Measurements from ENCODE around the gene FAM171A1.
A peak's percentile ranks its signal among the peaks of the same experiment; 100 is the strongest.

The FAM171A1 gene

GRCh38 chr10:15259136-15259535, 112.0 kb downstream of the FAM171A1 start:
- H3K27ac ChIP-seq: no peak overlapping the region

GRCh38 chr10:15258255-15258654, 112.8 kb downstream of the FAM171A1 start:
- Histone ChIP-seq H3K4me3 (IDR thresholded peaks at IDR 0.05; ENCODE audit: insufficient read depth, low read depth, low read length) (no peak overlapping the region), H3K4me1 (ENCODE audit: low read depth, poor library complexity, severe bottlenecking) (peaks cover 58% of the 10 kb centered on the region)

More at GRCh38 chr10:15259136-15259535, 112.0 kb downstream of the FAM171A1 start:
- no peaks in the 10 kb centered on the region for H3K36me3 ChIP-seq (ENCODE audit: insufficient read depth)
- H3K9ac ChIP-seq: no peak overlapping the region
- no peak for TF ChIP-seq CTCF (conservative IDR thresholded peaks at IDR 0.05; ENCODE audit: low read depth, low read length)
- H3K4me3 ChIP-seq (IDR thresholded peaks at IDR 0.05; ENCODE audit: insufficient read depth, low read depth, low read length): no peak overlapping the region
- H4K20me1 ChIP-seq (ENCODE audit: insufficient read depth): no peaks in the 10 kb centered on the region
- H3K4me2 ChIP-seq: peak overlapping the region; percentile 33; the same call in 1 of the 2 replicates
- peaks cover 55% of the 10 kb centered on the region for H3K4me1 ChIP-seq (ENCODE audit: low read depth, poor library complexity, severe bottlenecking)
- H2AFZ ChIP-seq (ENCODE audit: low read depth): no peak overlapping the region
- no peaks in the 10 kb centered on the region for H3K27me3 ChIP-seq (ENCODE audit: insufficient read depth, low read depth)
- H3K79me2 ChIP-seq (ENCODE audit: insufficient read depth, low read depth): no peaks in the 10 kb centered on the region

GRCh38 chr10:15255961-15256360, 115.1 kb downstream of the FAM171A1 start:
- no peaks in the 10 kb centered on the region for H3K36me3 ChIP-seq (ENCODE audit: insufficient read depth)
- no peaks in the 10 kb centered on the region for H3K27me3 ChIP-seq (ENCODE audit: insufficient read depth, low read depth)
- H3K4me3 ChIP-seq (IDR thresholded peaks at IDR 0.05; ENCODE audit: insufficient read depth, low read depth, low read length): no peak overlapping the region
- peaks cover 80% of the 10 kb centered on the region for H3K4me1 ChIP-seq (ENCODE audit: low read depth, poor library complexity, severe bottlenecking)
- peak overlapping the region; percentile 77 for H3K4me2 ChIP-seq
- no peaks in the 10 kb centered on the region for H4K20me1 ChIP-seq (ENCODE audit: insufficient read depth)
- H3K79me2 ChIP-seq (ENCODE audit: insufficient read depth, low read depth): peaks cover 27% of the 10 kb centered on the region
- H2AFZ ChIP-seq (ENCODE audit: low read depth): no peak overlapping the region
- no peak for TF ChIP-seq CTCF (conservative IDR thresholded peaks at IDR 0.05; ENCODE audit: low read depth, low read length)
- H3K27ac ChIP-seq: peak overlapping the region; percentile 89
- H3K9ac ChIP-seq: peak overlapping the region; percentile 42; the same call in 1 of the 2 replicates

More at GRCh38 chr10:15258255-15258654, 112.8 kb downstream of the FAM171A1 start:
- H4K20me1 ChIP-seq (ENCODE audit: insufficient read depth): no peaks in the 10 kb centered on the region
- TF ChIP-seq CTCF (conservative IDR thresholded peaks at IDR 0.05; ENCODE audit: low read depth, low read length): no peak
- H3K4me2 ChIP-seq: peak overlapping the region; percentile 33; the same call in 1 of the 2 replicates
- peaks cover 5% of the 10 kb centered on the region; the same call in 1 of the 2 replicates for H3K79me2 ChIP-seq (ENCODE audit: insufficient read depth, low read depth)
- no peak overlapping the region for H3K9ac ChIP-seq
- H2AFZ ChIP-seq (ENCODE audit: low read depth): no peak overlapping the region
- H3K27me3 ChIP-seq (ENCODE audit: insufficient read depth, low read depth): no peaks in the 10 kb centered on the region
- H3K36me3 ChIP-seq (ENCODE audit: insufficient read depth): no peaks in the 10 kb centered on the region
- peak overlapping the region; percentile 10; the same call in 1 of the 2 replicates for H3K27ac ChIP-seq

GRCh38 chr10:15254808-15255648, 116.1 kb downstream of the FAM171A1 start:
- peaks cover 2% of the 10 kb centered on the region; the same call in 1 of the 2 replicates for H3K36me3 ChIP-seq (ENCODE audit: insufficient read depth)

More at GRCh38 chr10:15254808-15255648, 116.1 kb downstream of the FAM171A1 start:
- Histone ChIP-seq H3K4me1 (ENCODE audit: low read depth, poor library complexity, severe bottlenecking) (peaks cover 87% of the 10 kb centered on the region), H3K79me2 (ENCODE audit: insufficient read depth, low read depth) (peaks cover 37% of the 10 kb centered on the region), H3K9ac (peak overlapping the region; percentile 70; the same call in 1 of the 2 replicates), H3K4me2 (peak overlapping the region; percentile 77), H3K4me3 (IDR thresholded peaks at IDR 0.05; ENCODE audit: insufficient read depth, low read depth, low read length) (no peak overlapping the region), H4K20me1 (ENCODE audit: insufficient read depth) (no peaks in the 10 kb centered on the region), H2AFZ (ENCODE audit: low read depth) (no peak overlapping the region), H3K27me3 (ENCODE audit: insufficient read depth, low read depth) (no peaks in the 10 kb centered on the region), H3K27ac (peak overlapping the region; percentile 89)
- TF ChIP-seq CTCF (conservative IDR thresholded peaks at IDR 0.05; ENCODE audit: low read depth, low read length): 0 out of 2 replicates have a peak, but pooled peaks have one; percentile 6

Data from KMS-11 (cell line).